GM23338 (cell line): ENCODE measurements around the gene MTPN. TPM values are rescaled to one million over a fixed set of nuclear protein-coding genes. Genes with fewer than 3 reads are reported as not detected.

Experiments
- ATAC-seq: fragments of 200-7000 bp; cut with Tn5 transposase; 3 replicates; pipeline ENCODE4 v1.9.1; 2020
- DNase-seq: peaks from one replicate; pipeline ENCODE4 v3.0.0-alpha.2; 2015; ENCODE audit warnings: low spot score
- H2AFZ ChIP-seq: fragments of 200-600 bp; sonication (generic); 2 replicates; pipeline ENCODE4 v1.8.0; 2016; ENCODE audit warnings: antibody characterized with exemption, mild to moderate bottlenecking, moderate library complexity
- H3F3A ChIP-seq: fragments of 200-600 bp; sonication (generic); replicated peaks from 2 replicates; pipeline ENCODE4 v1.8.0; 2017; ENCODE audit warnings: antibody characterized with exemption, mixed run types, low read depth
- H3K27ac ChIP-seq: fragments of 200-600 bp; sonication (generic); 2 replicates; pipeline ENCODE4 v1.6.1; 2016; ENCODE audit warnings: low read depth
- H3K27me3 ChIP-seq: fragments of 200-600 bp; sonication (generic); 2 replicates; pipeline ENCODE4 v1.8.0; 2016; ENCODE audit warnings: mild to moderate bottlenecking, mixed run types, moderate library complexity; ENCODE audit not compliant: insufficient read depth
- H3K36me3 ChIP-seq: fragments of 200-600 bp; sonication (generic); 2 replicates; pipeline ENCODE4 v1.8.0; 2016; ENCODE audit warnings: mild to moderate bottlenecking; ENCODE audit not compliant: insufficient read depth
- H3K4me1 ChIP-seq: fragments of 200-600 bp; sonication (generic); 2 replicates; pipeline ENCODE4 v1.8.0; 2016; ENCODE audit warnings: mild to moderate bottlenecking, moderate library complexity; ENCODE audit not compliant: insufficient read depth
- H3K4me2 ChIP-seq: fragments of 200-600 bp; sonication (generic); 2 replicates; pipeline ENCODE4 v1.7.1; 2017; ENCODE audit warnings: mixed run types
- H3K4me3 ChIP-seq: fragments of 200-600 bp; sonication (generic); 2 replicates; pipeline ENCODE4 v1.6.1; 2016; ENCODE audit warnings: mixed run types
- H3K79me2 ChIP-seq: fragments of 200-600 bp; sonication (generic); replicated peaks from 2 replicates; pipeline ENCODE4 v1.8.0; 2017; ENCODE audit warnings: mild to moderate bottlenecking; ENCODE audit not compliant: insufficient read depth
- H3K9me2 ChIP-seq: fragments of 200-600 bp; sonication (generic); 2 replicates; pipeline ENCODE4 v1.8.0; 2017; ENCODE audit not compliant: insufficient read depth
- H4K20me1 ChIP-seq: fragments of 200-600 bp; sonication (generic); replicated peaks from 2 replicates; pipeline ENCODE4 v1.8.0; 2017; ENCODE audit warnings: mild to moderate bottlenecking; ENCODE audit not compliant: insufficient read depth
- H3K27ac Mint-ChIP-seq: 2 replicates; pipeline ENCODE4 v1.8.0; 2020; ENCODE audit warnings: inconsistent platforms, mild to moderate bottlenecking, moderate library complexity, mixed read lengths
- H3K27me3 Mint-ChIP-seq: 3 replicates; pipeline ENCODE4 v1.8.0; 2022; ENCODE audit warnings: low read depth, mild to moderate bottlenecking, moderate library complexity, mixed read lengths, inconsistent platforms; ENCODE audit not compliant: insufficient read depth, poor library complexity
- H3K36me3 Mint-ChIP-seq: 3 replicates; pipeline ENCODE4 v1.8.0; 2021; ENCODE audit warnings: low read depth, mild to moderate bottlenecking, inconsistent platforms, moderate library complexity, mixed read lengths
- H3K4me1 Mint-ChIP-seq: 3 replicates; pipeline ENCODE4 v1.8.0; 2020; ENCODE audit warnings: mild to moderate bottlenecking, inconsistent platforms, mixed read lengths
- H3K4me3 Mint-ChIP-seq: 3 replicates; pipeline ENCODE4 v1.8.0; 2021; ENCODE audit warnings: moderate library complexity, mild to moderate bottlenecking, inconsistent platforms, mixed read lengths
- H3K9me3 Mint-ChIP-seq: 3 replicates; pipeline ENCODE4 v1.8.0; 2020; ENCODE audit warnings: moderate library complexity, mild to moderate bottlenecking, inconsistent platforms, mixed read lengths
- CREB1 ChIP-seq: fragments of 250-450 bp; sonication (Bioruptor Pico); IDR thresholded peaks from 2 replicates; pipeline ENCODE4 v1.5.0; 2020; ENCODE audit warnings: low read depth, mild to moderate bottlenecking, moderate library complexity
- CTCF ChIP-seq, 2 experiments: fragments of 200-600 bp in 1 of 2; sonication (generic) in 1 of 2; conservative IDR thresholded peaks; 2 replicates each; pipeline versions ENCODE4 v1.5.1 to v1.6.1; 2016 to 2017; ENCODE audit warnings: antibody characterized with exemption in 2 of 2, low read depth in 2 of 2, mild to moderate bottlenecking in 2 of 2, moderate library complexity in 1 of 2
- JUNB ChIP-seq: IDR thresholded peaks from one replicate; pipeline ENCODE4 v1.6.1; 2016; ENCODE audit warnings: antibody characterized with exemption; ENCODE audit not compliant: unreplicated experiment
- POLR2AphosphoS5 ChIP-seq: IDR thresholded peaks from 2 replicates; pipeline ENCODE4 v1.6.1; 2016; ENCODE audit warnings: antibody characterized with exemption, low read depth
- ZNF114 ChIP-seq: fragments of 250-450 bp; sonication (Bioruptor Pico); IDR thresholded peaks from 2 replicates; pipeline ENCODE4 v1.5.0; 2020; ENCODE audit warnings: mild to moderate bottlenecking, moderate library complexity
- ZNF331 ChIP-seq: fragments of 250-450 bp; sonication (Bioruptor Pico); IDR thresholded peaks from 2 replicates; pipeline ENCODE4 v1.5.0; 2020; ENCODE audit warnings: low read depth, mild to moderate bottlenecking, moderate library complexity
- polyA plus RNA-seq: library from polyadenylated mRNA; unstranded; fragments of >200 nt; fragmentation: Nextera tagmentation; extraction: Ambion mirVana; gene quantifications from 2 replicates; pipeline ENCODE4 v1.2.1, GENCODE V29; 2016
- total RNA-seq: library from RNA; depleted of rRNA; stranded (reverse); fragments of >200 nt; shearing (Covaris generic); gene quantifications from 2 replicates; pipeline ENCODE4 v1.2.3, GENCODE V29; 2014
- TF ChIP-seq, protein P1 (sequence below): IDR thresholded peaks from one replicate; pipeline ENCODE4 v1.6.1; 2018; ENCODE audit warnings: antibody characterized with exemption; ENCODE audit not compliant: unreplicated experiment
- TF ChIP-seq, protein P2 (sequence below): IDR thresholded peaks from 2 replicates; pipeline ENCODE4 v1.6.1; 2016; ENCODE audit warnings: antibody characterized with exemption

Gene MTPN
- total and polyA plus RNA-seq, 2 experiments from 2014 or later, result 87.7 to 90.3 TPM

DNA sequence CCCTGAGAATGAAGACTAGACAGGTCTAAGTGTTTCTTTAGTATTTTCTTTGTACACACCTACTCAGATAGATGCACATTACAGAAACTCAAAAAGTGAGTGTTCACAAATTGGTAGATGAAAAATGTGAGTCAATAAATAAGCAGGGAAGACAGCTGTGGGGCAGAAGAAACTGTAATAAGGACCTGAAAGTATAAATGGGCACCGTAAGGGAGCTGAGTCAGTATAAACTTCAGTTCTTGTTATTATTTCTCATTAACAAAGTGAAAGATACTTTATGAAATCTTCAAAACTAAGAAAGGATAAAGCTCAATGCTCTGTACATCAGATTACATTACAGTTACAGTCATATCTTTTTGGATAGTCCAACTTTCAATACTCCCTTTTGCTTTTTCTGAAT, 2.5 kb downstream of the MTPN start (continued):
- TF ChIP-seq, protein P1, sequence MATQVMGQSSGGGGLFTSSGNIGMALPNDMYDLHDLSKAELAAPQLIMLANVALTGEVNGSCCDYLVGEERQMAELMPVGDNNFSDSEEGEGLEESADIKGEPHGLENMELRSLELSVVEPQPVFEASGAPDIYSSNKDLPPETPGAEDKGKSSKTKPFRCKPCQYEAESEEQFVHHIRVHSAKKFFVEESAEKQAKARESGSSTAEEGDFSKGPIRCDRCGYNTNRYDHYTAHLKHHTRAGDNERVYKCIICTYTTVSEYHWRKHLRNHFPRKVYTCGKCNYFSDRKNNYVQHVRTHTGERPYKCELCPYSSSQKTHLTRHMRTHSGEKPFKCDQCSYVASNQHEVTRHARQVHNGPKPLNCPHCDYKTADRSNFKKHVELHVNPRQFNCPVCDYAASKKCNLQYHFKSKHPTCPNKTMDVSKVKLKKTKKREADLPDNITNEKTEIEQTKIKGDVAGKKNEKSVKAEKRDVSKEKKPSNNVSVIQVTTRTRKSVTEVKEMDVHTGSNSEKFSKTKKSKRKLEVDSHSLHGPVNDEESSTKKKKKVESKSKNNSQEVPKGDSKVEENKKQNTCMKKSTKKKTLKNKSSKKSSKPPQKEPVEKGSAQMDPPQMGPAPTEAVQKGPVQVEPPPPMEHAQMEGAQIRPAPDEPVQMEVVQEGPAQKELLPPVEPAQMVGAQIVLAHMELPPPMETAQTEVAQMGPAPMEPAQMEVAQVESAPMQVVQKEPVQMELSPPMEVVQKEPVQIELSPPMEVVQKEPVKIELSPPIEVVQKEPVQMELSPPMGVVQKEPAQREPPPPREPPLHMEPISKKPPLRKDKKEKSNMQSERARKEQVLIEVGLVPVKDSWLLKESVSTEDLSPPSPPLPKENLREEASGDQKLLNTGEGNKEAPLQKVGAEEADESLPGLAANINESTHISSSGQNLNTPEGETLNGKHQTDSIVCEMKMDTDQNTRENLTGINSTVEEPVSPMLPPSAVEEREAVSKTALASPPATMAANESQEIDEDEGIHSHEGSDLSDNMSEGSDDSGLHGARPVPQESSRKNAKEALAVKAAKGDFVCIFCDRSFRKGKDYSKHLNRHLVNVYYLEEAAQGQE, result no peak
- TF ChIP-seq CTCF (conservative IDR thresholded peaks at IDR 0.05; ENCODE audit: low read depth in 2 of 2) (no peak), JUNB (no peak), ZNF331 (CRISPR knock-in tag) (no peak), ZNF114 (CRISPR knock-in tag) (no peak), CREB1 (no peak), POLR2AphosphoS5 (no peak)
- TF ChIP-seq, protein P2, sequence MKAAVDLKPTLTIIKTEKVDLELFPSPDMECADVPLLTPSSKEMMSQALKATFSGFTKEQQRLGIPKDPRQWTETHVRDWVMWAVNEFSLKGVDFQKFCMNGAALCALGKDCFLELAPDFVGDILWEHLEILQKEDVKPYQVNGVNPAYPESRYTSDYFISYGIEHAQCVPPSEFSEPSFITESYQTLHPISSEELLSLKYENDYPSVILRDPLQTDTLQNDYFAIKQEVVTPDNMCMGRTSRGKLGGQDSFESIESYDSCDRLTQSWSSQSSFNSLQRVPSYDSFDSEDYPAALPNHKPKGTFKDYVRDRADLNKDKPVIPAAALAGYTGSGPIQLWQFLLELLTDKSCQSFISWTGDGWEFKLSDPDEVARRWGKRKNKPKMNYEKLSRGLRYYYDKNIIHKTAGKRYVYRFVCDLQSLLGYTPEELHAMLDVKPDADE, result no peak

GRCh38 chr7:135971366-135971725, 5.8 kb downstream of the MTPN start:
- H3K4me2 ChIP-seq, result no peak overlapping the region
- peaks cover 4% of the 10 kb centered on the region; the same call in 2 of the 3 replicates for H3K36me3 Mint-ChIP-seq
- H3K9me3 Mint-ChIP-seq, result no peaks in the 10 kb centered on the region
- H3K79me2 ChIP-seq, result peaks cover 97% of the 10 kb centered on the region
- H4K20me1 ChIP-seq, result peaks cover 23% of the 10 kb centered on the region
- DNase-seq (no peak), ATAC-seq (no peak)
- H3K36me3 ChIP-seq, result peaks cover 6% of the 10 kb centered on the region; the same call in 1 of the 2 replicates
- no peak overlapping the region for H3K4me3 Mint-ChIP-seq
- no peak overlapping the region for H3K27ac Mint-ChIP-seq
- H3K27ac ChIP-seq, result no peak overlapping the region
- H3K4me1 ChIP-seq, result peaks cover 12% of the 10 kb centered on the region; the same call in 1 of the 2 replicates
- H2AFZ ChIP-seq, result no peak overlapping the region
- no peak for TF ChIP-seq JUNB
- TF ChIP-seq, protein P1, result no peak
- H3K27me3 ChIP-seq, result no peaks in the 10 kb centered on the region
- no peaks in the 10 kb centered on the region for H3K9me2 ChIP-seq
- H3F3A ChIP-seq, result no peaks in the 10 kb centered on the region
- peaks cover 10% of the 10 kb centered on the region for H3K4me1 Mint-ChIP-seq
- no peak overlapping the region for H3K4me3 ChIP-seq
- peaks cover 2% of the 10 kb centered on the region for H3K27me3 Mint-ChIP-seq
